WTC11 (cell line): ENCODE data around the gene FPR1. TPM values are rescaled to one million over a fixed set of nuclear protein-coding genes. Genes with fewer than 3 reads are reported as not detected.
A peak's percentile ranks its signal among the peaks of the same experiment; 100 is the strongest.

Experiments used
- CREB1 ChIP-seq: sonication (generic); formaldehyde crosslinking; IDR thresholded peaks from 2 replicates; pipeline ENCODE4 v1.8.0; 2023; ENCODE audit warnings: mild to moderate bottlenecking, missing genetic modification reagents
- EMX1 ChIP-seq: fragments of 250-450 bp; sonication (Bioruptor Pico); IDR thresholded peaks from 2 replicates; pipeline ENCODE4 v1.8.0; 2021; ENCODE audit warnings: mild to moderate bottlenecking
- FOXK1 ChIP-seq: sonication (generic); formaldehyde crosslinking; IDR thresholded peaks from 2 replicates; pipeline ENCODE4 v1.8.0; 2022; ENCODE audit warnings: mild to moderate bottlenecking, moderate library complexity, missing genetic modification reagents
- MYBL2 ChIP-seq: sonication (generic); formaldehyde crosslinking; IDR thresholded peaks from 2 replicates; pipeline ENCODE4 v1.8.1; 2023; ENCODE audit warnings: mild to moderate bottlenecking, moderate library complexity, missing genetic modification reagents
- NFATC4 ChIP-seq: fragments of 250-450 bp; sonication (Bioruptor Pico); IDR thresholded peaks from 2 replicates; pipeline ENCODE4 v1.9.0; 2021; ENCODE audit warnings: mild to moderate bottlenecking
- NFE2L1 ChIP-seq: sonication (generic); formaldehyde crosslinking; IDR thresholded peaks from 2 replicates; pipeline ENCODE4 v1.8.1; 2023; ENCODE audit warnings: missing genetic modification reagents
- NR1H2 ChIP-seq: sonication (generic); formaldehyde crosslinking; IDR thresholded peaks from 2 replicates; pipeline ENCODE4 v1.9.0; 2021; ENCODE audit warnings: mild to moderate bottlenecking, moderate library complexity, missing genetic modification reagents
- OVOL2 ChIP-seq: fragments of 250-450 bp; sonication (Bioruptor Pico); IDR thresholded peaks from 2 replicates; pipeline ENCODE4 v1.9.0; 2021; ENCODE audit warnings: mild to moderate bottlenecking, borderline replicate concordance
- PRRX2 ChIP-seq: fragments of 250-450 bp; sonication (Bioruptor Pico); IDR thresholded peaks from 2 replicates; pipeline ENCODE4 v1.8.0; 2021; ENCODE audit warnings: mild to moderate bottlenecking
- SOX15 ChIP-seq: fragments of 250-450 bp; sonication (Bioruptor Pico); IDR thresholded peaks from 2 replicates; pipeline ENCODE4 v1.9.0; 2021; ENCODE audit warnings: mild to moderate bottlenecking
- SP1 ChIP-seq: sonication (generic); formaldehyde crosslinking; conservative IDR thresholded peaks from 2 replicates; pipeline ENCODE4 v1.8.1; 2022; ENCODE audit warnings: missing genetic modification reagents
- ZBTB21 ChIP-seq: sonication (generic); formaldehyde crosslinking; IDR thresholded peaks from 2 replicates; pipeline ENCODE4 v1.8.1; 2023; ENCODE audit warnings: mild to moderate bottlenecking, missing genetic modification reagents, borderline replicate concordance
- ZNF138 ChIP-seq: sonication (generic); formaldehyde crosslinking; conservative IDR thresholded peaks from 2 replicates; pipeline ENCODE4 v1.8.1; 2022; ENCODE audit warnings: mild to moderate bottlenecking, moderate library complexity, missing genetic modification reagents
- ZNF219 ChIP-seq: sonication (generic); formaldehyde crosslinking; IDR thresholded peaks from 2 replicates; pipeline ENCODE4 v1.8.0; 2023; ENCODE audit warnings: missing genetic modification reagents, mild to moderate bottlenecking, borderline replicate concordance
- ZNF263 ChIP-seq: sonication (generic); formaldehyde crosslinking; IDR thresholded peaks from 2 replicates; pipeline ENCODE4 v1.8.1; 2022; ENCODE audit warnings: low read depth, mild to moderate bottlenecking, moderate library complexity, missing genetic modification reagents
- ZNF416 ChIP-seq: fragments of 250-450 bp; sonication (Bioruptor Pico); IDR thresholded peaks from 2 replicates; pipeline ENCODE4 v1.9.0; 2021; ENCODE audit warnings: mild to moderate bottlenecking, inconsistent platforms
- ZNF423 ChIP-seq: fragments of 250-450 bp; sonication (Bioruptor Pico); IDR thresholded peaks from 2 replicates; pipeline ENCODE4 v2.1.2; 2022; ENCODE audit warnings: mild to moderate bottlenecking, moderate library complexity
- total RNA-seq: library from RNA; stranded (reverse); gene quantifications from 3 replicates; pipeline ENCODE4 v1.2.3, GENCODE V29; 2021
- TF ChIP-seq, protein P1 (sequence below): sonication (generic); formaldehyde crosslinking; IDR thresholded peaks from 2 replicates; pipeline ENCODE4 v1.8.0; 2023; ENCODE audit warnings: missing genetic modification reagents, mild to moderate bottlenecking, borderline replicate concordance
- TF ChIP-seq, protein P2 (sequence below): fragments of 250-450 bp; sonication (Bioruptor Pico); IDR thresholded peaks from 2 replicates; pipeline ENCODE4 v1.9.0; 2021; ENCODE audit warnings: moderate library complexity, mild to moderate bottlenecking, inconsistent platforms, borderline replicate concordance
- TF ChIP-seq, protein P3 (sequence below): sonication (generic); formaldehyde crosslinking; IDR thresholded peaks from 2 replicates; pipeline ENCODE4 v1.8.0; 2022; ENCODE audit warnings: mild to moderate bottlenecking, missing genetic modification reagents
- TF ChIP-seq, protein P4 (sequence below): sonication (generic); formaldehyde crosslinking; IDR thresholded peaks from 2 replicates; pipeline ENCODE4 v1.8.1; 2023; ENCODE audit warnings: mild to moderate bottlenecking, missing genetic modification reagents, moderate library complexity
- TF ChIP-seq, protein P5 (sequence below): sonication (generic); formaldehyde crosslinking; conservative IDR thresholded peaks from 2 replicates; pipeline ENCODE4 v1.8.1; 2022; ENCODE audit warnings: mild to moderate bottlenecking, missing genetic modification reagents
- TF ChIP-seq, protein P6 (sequence below): sonication (generic); formaldehyde crosslinking; IDR thresholded peaks from 2 replicates; pipeline ENCODE4 v1.8.0; 2022; ENCODE audit warnings: mild to moderate bottlenecking, missing genetic modification reagents
- TF ChIP-seq, protein P7 (sequence below): sonication (generic); formaldehyde crosslinking; IDR thresholded peaks from 2 replicates; pipeline ENCODE4 v1.8.1; 2022; ENCODE audit warnings: low read depth, missing genetic modification reagents, borderline replicate concordance
- TF ChIP-seq, protein P8 (sequence below): fragments of 200-600 bp; IDR thresholded peaks from 2 replicates; pipeline ENCODE4 v1.8.0; 2022; ENCODE audit warnings: antibody characterized with exemption

The FPR1 gene
- total RNA-seq, 1 experiment from 2014 or later: 0.72 TPM

DNA sequence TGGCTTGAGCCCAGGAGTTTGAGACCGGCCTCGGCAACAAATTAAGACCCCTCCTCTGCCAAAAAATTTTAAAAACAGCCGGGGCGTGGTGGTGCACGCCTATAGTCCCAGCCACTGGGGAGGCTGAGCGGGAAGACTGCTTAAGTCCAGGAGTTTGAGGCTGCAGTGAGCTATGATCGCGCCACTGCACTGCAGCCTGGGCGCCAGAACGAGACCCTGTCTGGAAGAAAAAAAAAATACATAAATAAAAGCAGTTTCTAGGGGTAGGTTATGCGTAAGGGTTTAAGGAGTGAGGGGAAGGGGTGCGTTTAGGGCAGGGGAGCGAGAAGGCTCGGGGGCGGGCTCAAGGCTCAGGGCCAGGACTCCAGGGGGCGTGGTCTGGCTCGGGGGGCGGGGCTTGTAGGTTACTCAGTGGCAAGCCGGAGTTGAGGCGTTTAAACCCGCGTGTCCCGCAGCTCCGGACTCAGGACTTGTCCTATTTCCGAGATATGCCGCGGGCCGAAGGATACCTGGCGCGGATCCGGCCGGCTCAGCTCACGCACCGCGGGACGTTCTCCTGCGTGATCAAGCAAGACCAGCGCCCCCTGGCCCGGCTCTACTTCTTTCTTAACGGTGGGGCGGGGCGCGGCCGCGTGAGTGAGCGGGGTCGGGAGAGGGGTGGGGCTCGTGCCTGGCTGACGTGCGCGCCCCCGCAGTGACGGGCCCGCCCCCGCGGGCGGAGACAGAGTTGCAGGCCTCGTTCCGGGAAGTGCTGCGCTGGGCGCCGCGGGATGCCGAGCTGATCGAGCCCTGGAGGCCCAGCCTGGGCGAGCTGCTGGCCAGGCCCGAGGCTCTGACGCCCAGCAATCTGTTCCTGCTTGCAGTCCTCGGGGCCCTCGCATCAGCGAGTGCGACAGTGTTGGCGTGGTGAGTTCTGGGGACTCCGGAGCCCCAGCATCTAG, 47.8 kb downstream of the FPR1 start (continued):
- TF ChIP-seq, protein P1, sequence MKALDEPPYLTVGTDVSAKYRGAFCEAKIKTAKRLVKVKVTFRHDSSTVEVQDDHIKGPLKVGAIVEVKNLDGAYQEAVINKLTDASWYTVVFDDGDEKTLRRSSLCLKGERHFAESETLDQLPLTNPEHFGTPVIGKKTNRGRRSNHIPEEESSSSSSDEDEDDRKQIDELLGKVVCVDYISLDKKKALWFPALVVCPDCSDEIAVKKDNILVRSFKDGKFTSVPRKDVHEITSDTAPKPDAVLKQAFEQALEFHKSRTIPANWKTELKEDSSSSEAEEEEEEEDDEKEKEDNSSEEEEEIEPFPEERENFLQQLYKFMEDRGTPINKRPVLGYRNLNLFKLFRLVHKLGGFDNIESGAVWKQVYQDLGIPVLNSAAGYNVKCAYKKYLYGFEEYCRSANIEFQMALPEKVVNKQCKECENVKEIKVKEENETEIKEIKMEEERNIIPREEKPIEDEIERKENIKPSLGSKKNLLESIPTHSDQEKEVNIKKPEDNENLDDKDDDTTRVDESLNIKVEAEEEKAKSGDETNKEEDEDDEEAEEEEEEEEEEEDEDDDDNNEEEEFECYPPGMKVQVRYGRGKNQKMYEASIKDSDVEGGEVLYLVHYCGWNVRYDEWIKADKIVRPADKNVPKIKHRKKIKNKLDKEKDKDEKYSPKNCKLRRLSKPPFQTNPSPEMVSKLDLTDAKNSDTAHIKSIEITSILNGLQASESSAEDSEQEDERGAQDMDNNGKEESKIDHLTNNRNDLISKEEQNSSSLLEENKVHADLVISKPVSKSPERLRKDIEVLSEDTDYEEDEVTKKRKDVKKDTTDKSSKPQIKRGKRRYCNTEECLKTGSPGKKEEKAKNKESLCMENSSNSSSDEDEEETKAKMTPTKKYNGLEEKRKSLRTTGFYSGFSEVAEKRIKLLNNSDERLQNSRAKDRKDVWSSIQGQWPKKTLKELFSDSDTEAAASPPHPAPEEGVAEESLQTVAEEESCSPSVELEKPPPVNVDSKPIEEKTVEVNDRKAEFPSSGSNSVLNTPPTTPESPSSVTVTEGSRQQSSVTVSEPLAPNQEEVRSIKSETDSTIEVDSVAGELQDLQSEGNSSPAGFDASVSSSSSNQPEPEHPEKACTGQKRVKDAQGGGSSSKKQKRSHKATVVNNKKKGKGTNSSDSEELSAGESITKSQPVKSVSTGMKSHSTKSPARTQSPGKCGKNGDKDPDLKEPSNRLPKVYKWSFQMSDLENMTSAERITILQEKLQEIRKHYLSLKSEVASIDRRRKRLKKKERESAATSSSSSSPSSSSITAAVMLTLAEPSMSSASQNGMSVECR (CRISPR knock-in tag): 0 out of 2 replicates have a peak, but pooled peaks have one; percentile 34
- TF ChIP-seq CREB1 (CRISPR knock-in tag) (no peak), NFE2L1 (CRISPR knock-in tag) (no peak), SOX15 (CRISPR knock-in tag) (no peak), MYBL2 (CRISPR knock-in tag) (0 out of 2 replicates have a peak, but pooled peaks have one; percentile 20), NR1H2 (CRISPR knock-in tag) (no peak), ZNF263 (CRISPR knock-in tag) (no peak), EMX1 (CRISPR knock-in tag) (no peak; the same call in 1 of the 2 replicates), ZNF219 (CRISPR knock-in tag) (no peak), PRRX2 (no peak), SP1 (CRISPR knock-in tag) (peak; percentile 89), FOXK1 (CRISPR knock-in tag) (peak; percentile 81), ZNF138 (CRISPR knock-in tag) (no peak), ZBTB21 (CRISPR knock-in tag) (peak; percentile 32; the same call in 1 of the 2 replicates), ZNF423 (CRISPR knock-in tag) (0 out of 2 replicates have a peak, but pooled peaks have one; percentile 10), ZNF416 (CRISPR knock-in tag) (0 out of 2 replicates have a peak, but pooled peaks have one; percentile 32), NFATC4 (CRISPR knock-in tag) (no peak), OVOL2 (CRISPR knock-in tag) (no peak)
- TF ChIP-seq, protein P2, sequence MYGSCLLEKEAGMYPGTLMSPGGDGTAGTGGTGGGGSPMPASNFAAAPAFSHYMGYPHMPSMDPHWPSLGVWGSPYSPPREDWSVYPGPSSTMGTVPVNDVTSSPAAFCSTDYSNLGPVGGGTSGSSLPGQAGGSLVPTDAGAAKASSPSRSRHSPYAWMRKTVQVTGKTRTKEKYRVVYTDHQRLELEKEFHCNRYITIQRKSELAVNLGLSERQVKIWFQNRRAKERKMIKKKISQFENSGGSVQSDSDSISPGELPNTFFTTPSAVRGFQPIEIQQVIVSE: no peak
- TF ChIP-seq, protein P3, sequence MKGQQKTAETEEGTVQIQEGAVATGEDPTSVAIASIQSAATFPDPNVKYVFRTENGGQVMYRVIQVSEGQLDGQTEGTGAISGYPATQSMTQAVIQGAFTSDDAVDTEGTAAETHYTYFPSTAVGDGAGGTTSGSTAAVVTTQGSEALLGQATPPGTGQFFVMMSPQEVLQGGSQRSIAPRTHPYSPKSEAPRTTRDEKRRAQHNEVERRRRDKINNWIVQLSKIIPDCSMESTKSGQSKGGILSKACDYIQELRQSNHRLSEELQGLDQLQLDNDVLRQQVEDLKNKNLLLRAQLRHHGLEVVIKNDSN (CRISPR knock-in tag): no peak
- TF ChIP-seq, protein P4, sequence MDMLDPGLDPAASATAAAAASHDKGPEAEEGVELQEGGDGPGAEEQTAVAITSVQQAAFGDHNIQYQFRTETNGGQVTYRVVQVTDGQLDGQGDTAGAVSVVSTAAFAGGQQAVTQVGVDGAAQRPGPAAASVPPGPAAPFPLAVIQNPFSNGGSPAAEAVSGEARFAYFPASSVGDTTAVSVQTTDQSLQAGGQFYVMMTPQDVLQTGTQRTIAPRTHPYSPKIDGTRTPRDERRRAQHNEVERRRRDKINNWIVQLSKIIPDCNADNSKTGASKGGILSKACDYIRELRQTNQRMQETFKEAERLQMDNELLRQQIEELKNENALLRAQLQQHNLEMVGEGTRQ (CRISPR knock-in tag): peak; percentile 42; the same call in 1 of the 2 replicates
- TF ChIP-seq, protein P5, sequence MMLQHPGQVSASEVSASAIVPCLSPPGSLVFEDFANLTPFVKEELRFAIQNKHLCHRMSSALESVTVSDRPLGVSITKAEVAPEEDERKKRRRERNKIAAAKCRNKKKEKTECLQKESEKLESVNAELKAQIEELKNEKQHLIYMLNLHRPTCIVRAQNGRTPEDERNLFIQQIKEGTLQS (CRISPR knock-in tag): no peak
- TF ChIP-seq, protein P6, sequence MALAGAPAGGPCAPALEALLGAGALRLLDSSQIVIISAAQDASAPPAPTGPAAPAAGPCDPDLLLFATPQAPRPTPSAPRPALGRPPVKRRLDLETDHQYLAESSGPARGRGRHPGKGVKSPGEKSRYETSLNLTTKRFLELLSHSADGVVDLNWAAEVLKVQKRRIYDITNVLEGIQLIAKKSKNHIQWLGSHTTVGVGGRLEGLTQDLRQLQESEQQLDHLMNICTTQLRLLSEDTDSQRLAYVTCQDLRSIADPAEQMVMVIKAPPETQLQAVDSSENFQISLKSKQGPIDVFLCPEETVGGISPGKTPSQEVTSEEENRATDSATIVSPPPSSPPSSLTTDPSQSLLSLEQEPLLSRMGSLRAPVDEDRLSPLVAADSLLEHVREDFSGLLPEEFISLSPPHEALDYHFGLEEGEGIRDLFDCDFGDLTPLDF (CRISPR knock-in tag): no peak
- TF ChIP-seq, protein P7, sequence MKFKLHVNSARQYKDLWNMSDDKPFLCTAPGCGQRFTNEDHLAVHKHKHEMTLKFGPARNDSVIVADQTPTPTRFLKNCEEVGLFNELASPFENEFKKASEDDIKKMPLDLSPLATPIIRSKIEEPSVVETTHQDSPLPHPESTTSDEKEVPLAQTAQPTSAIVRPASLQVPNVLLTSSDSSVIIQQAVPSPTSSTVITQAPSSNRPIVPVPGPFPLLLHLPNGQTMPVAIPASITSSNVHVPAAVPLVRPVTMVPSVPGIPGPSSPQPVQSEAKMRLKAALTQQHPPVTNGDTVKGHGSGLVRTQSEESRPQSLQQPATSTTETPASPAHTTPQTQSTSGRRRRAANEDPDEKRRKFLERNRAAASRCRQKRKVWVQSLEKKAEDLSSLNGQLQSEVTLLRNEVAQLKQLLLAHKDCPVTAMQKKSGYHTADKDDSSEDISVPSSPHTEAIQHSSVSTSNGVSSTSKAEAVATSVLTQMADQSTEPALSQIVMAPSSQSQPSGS (CRISPR knock-in tag): no peak
- TF ChIP-seq, protein P8, sequence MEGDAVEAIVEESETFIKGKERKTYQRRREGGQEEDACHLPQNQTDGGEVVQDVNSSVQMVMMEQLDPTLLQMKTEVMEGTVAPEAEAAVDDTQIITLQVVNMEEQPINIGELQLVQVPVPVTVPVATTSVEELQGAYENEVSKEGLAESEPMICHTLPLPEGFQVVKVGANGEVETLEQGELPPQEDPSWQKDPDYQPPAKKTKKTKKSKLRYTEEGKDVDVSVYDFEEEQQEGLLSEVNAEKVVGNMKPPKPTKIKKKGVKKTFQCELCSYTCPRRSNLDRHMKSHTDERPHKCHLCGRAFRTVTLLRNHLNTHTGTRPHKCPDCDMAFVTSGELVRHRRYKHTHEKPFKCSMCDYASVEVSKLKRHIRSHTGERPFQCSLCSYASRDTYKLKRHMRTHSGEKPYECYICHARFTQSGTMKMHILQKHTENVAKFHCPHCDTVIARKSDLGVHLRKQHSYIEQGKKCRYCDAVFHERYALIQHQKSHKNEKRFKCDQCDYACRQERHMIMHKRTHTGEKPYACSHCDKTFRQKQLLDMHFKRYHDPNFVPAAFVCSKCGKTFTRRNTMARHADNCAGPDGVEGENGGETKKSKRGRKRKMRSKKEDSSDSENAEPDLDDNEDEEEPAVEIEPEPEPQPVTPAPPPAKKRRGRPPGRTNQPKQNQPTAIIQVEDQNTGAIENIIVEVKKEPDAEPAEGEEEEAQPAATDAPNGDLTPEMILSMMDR: no peak
